CD4-positive, alpha-beta T cell treated with Interleukin-21 for 1 hour (primary cell): Measurements from ENCODE around the gene GAL.

Source experiments
- DNase-seq: peaks from one replicate; pipeline ENCODE4 v3.0.0-alpha.2; 2020

The GAL gene

DNA sequence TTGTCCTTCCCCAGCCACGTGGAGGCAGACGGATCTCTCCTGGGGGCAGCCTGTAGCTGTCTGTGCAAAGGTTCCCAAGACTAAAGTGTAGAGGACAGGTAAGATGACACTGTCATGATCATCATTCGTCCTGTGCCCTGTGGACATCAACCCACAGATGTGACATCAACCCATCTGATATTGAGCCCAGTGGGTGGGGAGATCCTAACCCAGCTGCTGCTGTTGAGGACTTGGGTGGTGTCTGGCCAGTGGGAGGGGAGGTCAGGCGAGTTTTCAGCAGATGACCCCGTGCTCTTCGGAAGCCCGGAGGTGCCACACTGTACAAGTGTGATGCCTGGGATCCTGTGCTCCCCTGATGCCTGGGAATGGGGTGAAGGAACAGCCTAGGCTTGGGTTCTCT, 1.2 kb upstream of the GAL start:
- no peak for DNase-seq

GRCh38 chr11:68683536-68684384, 584 bp upstream of the GAL start:
- no peak for DNase-seq

DNA sequence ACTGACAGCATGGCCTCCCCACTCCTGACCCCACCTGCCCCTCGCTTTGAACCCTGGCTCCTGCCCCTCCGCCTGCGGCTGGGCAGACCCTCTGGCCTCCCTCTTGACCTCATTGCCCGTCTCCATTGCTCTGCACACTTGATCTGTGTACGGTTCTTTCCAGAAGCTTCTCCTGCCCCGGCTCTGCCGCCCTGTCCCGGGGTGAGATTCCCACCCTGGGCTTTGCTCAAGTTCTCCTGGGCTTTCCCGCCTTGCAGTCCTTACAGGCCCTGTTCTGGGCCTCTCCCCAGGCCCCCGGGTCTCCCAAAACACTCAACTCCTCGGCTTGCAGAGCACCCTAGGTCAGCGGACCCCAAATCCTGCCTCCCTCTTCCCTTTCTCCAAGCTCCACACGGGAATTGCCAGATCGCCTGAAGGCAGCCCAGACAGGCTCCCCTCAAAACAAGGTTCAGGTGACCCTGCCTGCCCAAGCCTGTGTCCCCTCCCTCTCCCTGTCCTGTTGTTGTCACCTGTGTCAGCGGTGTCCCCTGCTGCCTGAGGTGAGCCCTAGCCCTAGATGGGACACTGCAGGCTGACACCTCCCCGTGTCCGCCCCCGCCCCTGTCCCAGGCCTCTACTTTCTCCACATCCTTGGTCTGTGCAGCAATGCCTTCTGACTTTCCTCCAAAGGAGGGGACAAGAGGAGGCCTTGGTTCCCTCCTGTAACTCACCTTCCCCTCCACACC, 1.5 kb downstream of the GAL start:
- DNase-seq = no peak

DNA sequence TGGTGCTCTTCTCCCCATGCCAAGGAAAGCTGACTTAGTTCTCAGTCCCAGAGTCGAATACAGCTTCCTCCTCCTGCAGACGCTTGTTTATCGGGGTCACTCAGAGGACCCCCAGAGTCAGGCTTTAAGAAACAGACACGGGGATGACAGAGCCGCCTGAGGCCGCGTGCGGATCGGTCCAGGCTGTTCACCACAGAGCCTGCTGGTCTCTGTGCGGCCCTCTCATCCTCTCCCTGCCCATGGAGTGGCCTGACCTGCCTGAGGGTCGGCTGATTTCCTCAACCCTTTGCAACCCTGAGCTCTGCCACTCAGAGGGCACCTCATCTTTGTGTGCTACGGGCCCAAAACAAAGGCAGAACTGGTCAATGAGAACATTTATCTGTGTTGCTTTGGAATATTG, 2.1 kb downstream of the GAL start:
- DNase-seq = no peak

GRCh38 chr11:68687311-68687710, 3.0 kb downstream of the GAL start:
- no peak for DNase-seq

DNA sequence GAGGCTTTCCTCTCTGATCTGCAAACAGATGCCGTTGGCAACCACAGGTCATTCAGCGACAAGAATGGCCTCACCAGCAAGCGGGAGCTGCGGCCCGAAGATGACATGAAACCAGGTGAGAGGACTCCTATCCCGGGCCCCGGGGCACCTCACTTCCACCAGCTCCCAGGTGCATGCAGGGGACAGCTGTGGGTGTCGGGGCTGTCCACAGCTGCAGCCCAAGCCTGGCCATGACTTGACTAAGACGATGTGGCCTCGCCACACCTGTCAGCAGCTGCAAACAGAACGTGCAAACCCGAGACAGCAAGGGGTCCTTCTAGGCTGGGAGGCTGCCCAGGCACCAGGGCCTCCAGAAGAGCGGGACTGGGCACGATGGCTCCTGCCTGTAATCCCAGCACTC, 3.6 kb downstream of the GAL start:
- DNase-seq = no peak

DNA sequence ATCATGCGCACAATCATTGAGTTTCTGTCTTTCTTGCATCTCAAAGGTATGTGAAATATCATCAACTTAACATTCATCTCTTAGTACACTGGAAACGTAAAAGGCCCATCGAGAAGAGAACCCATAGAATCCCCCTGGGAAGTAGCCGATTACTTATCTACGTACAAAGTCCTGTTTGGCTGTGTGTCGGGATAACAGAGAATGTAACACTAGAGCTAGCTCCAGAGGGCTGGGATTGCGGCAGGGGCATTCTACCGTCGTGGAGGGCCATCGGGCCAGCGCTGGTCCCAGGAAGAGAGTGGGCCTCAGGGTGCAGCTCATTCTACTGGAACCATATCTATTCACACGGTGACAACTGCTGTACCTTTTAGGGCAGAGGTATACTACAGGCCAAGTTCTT, 4.5 kb downstream of the GAL start:
- DNase-seq = no peak

DNA sequence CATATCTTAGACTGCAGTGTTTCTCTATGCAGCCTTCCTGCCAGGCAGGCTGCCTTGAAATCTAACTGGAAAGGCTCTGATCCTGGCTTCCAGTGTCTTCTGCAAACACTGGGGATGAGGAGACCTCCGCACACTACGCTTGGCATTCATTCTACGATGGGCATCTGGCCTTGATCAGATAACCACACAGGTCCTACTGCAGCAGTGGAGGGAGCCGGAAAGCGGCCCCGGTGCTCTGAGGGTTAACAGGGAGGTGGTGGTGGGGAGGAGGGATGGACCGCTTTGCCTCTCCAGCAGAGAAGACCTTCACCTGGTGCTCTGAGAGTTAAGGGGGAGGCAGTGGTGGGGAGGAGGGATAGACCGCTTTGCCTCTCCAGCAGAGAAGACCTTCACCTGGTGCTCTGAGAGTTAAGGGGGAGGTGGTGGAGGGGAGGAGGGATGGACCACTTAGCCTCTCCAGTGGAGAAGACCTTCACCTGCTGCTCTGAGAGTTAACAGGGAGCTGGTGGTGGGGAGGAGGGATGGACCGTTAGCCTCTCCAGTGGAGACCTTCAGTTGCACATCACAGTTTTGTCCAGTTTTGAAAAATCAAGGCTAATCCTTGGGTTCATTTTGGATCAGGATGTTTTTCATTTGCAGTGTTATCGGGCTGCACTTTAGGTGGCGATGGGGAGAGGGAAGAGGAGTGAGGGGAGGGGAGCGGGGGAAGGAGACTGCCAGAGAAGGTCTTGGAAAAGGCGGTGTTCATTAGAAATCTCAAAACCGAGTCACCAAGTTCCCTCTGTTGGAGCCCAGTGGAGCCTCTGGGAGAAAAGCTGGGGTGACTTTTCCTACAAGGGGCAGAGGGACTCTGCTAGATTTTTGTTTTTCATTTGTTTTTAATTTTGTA, 5.6 kb downstream of the GAL start:
- no peak for DNase-seq

DNA sequence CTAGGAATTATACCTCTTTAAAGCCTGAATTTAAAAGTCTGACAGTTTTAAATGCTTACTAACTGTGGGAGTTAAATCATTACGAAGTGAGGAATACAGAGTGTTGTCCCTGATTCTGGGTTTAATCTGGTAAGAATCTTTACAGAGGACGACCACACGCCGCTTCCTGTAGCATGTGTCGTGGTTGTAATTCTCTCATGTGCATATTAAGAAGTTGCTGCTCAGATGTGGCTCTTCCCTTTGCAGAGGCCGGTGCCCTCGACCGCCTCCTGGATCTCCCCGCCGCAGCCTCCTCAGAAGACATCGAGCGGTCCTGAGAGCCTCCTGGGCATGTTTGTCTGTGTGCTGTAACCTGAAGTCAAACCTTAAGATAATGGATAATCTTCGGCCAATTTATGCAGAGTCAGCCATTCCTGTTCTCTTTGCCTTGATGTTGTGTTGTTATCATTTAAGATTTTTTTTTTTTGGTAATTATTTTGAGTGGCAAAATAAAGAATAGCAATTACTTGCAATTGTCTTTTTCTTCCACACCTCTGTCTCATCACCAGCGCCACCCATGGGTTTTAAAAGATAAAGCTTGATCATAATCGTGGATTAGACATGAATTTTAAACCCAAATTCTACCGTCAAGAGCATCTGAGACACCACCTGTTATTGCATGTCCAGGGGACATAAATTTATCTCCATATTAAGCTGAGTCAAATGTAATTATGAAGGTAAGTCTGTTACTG, 6.5 kb downstream of the GAL start:
- peak; percentile 34 for DNase-seq

DNA sequence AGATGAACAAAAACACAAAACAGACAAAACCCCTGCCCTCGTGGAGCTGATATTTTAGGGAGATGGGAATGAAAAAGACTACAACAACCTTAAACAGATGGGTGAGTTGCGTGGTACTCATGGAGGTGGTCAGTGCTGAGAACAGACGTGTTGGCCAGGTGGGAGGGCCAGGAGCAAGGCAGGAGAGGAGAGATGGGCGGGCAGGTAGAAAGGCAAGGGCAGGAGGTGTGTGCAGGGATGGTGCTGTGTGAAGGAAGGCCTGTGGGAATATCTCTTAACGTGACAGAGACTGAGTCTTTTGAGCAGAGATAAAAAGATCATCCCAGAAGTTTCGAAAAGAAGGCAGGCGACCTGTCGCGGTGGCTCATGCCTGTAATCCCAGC, 7.0 kb downstream of the GAL start:
- no peak for DNase-seq

GRCh38 chr11:68692115-68692514, 7.8 kb downstream of the GAL start:
- DNase-seq = no peak

GRCh38 chr11:68692871-68693483, 8.6 kb downstream of the GAL start:
- DNase-seq = no peak

DNA sequence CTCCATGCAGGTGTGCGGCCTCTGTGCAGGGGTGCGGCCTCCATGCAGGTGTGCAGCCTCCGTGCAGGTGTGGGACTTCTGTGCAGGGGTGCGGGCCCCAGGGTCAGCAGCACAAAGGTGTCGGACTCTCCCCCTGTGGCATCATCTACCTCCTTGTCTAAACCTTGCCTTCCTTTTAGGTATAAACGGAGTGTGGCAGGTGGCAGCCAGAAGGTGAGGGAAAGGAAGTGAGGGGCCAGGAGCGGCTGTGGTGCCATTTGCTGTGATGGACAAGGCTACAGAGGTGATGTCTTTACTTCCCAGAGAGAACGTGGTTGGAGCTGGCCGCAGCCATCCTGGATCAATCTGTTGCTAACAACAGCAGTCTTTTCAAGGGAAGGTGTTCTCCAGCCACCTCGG, 9.1 kb downstream of the GAL start:
- DNase-seq = no peak

- DNase-seq = no peak
These were observed 10.3 kb downstream of the GAL start for GRCh38 chr11:68694431-68695297.

DNA sequence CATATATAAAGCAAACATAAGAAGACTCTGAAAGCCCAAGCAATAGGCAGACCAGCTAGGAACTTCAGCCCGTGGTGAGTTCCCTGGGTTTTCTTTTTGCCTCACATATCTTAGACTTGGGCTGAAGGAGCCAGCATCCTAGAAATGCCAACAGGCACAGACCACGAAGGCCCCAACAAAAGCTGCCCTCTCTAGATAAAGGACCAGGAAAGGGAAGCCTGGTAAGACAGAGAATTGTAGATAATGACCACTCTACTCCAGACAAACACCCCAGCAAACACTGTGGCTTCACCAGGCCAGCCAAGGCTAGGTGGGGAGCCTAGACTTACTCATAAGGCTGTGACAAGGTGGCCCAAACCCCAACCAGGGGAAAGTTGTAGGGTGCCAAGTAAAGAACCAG, 11.2 kb downstream of the GAL start:
- DNase-seq = no peak

DNA sequence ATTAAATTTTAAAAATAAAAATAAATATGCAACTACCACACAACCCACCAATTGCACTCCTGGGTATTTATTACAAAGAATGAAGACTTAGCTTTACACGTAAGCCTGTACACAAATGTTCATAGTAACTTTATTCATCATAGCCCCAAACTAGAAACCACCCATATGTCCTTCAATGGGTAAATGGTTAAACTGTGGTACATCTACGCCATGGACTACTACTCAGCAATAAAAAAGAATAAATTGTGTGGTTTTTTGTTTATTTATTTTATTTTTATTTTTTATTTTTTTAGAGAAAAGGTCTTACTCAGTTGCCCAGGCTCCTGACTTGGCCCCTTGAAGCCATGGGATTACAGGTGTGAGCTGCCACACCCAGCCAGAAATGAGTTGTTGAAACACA, 14.6 kb downstream of the GAL start:
- no peak for DNase-seq

DNA sequence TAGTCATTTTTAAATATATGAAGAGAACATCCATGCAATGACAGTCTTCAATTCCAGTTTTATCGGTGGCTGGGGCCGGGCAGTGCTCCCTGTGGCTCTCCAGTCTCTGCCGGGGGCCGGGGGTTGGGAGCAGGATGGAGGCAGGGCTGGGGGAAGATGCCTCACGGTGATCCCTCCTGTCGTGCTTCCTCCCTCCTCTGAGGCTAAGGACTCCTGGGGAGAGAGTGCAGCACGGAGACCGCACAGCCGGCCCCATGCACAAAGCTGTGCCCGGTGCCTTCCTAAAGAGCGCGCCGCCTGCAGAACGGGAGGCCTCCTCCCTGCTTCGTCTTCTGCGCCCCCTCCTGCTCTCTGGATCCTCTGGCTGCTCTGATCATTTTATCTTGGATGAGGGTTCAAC, 20.5 kb downstream of the GAL start:
- no peak for DNase-seq

GRCh38 chr11:68707527-68707926, 23.2 kb downstream of the GAL start:
- no peak for DNase-seq

GRCh38 chr11:68709062-68709461, 24.7 kb downstream of the GAL start:
- no peak for DNase-seq

DNA sequence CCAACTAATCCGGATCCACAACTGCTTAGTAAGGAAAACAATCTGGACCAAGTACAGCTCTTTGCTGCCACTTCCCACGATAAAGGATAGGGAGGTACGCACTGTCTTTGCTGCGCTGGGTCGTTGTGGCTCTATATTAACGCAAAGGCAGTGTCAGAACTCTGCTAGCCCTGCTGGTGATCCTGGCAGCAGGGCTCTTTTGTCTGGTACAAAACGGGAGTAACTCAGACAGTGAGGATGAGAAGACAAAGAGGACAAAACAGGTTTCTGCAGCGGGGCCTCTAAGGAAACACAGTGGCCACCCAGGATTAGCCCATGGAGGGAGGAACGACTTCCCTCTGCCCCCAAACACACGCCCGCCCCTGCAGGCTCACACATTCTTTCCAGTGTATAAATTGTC, 26.1 kb downstream of the GAL start:
- DNase-seq = no peak

DNA sequence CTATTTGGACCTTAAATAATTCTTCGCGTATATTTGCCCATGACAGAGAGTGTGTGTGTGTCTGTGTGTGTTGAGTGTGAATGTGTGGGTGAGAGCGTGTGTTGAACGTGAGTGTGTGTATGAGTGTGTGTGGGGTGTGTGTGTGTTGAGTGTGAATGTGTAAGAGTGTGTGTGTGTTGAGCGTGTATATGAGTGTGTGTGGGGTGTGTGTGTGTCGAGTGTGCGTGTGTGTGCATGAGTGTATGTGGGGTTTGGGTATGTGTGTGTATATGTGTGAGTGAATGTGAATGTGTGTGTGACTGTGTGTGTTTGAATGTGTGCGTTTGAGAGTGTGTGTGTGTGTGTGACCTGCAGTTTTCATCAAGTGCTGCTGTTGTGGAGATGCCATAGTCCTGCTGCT, 26.8 kb downstream of the GAL start:
- DNase-seq = no peak
